NB4 (cell line): ENCODE measurements around the gene PRR5L.

Experiments used
- MAX ChIP-seq: IDR thresholded peaks from 2 replicates; pipeline ENCODE4 v1.6.1; 2011; ENCODE audit warnings: low read depth, low read length
- MYC ChIP-seq: IDR thresholded peaks from 2 replicates; pipeline ENCODE4 v1.6.1; 2011; ENCODE audit warnings: low read depth, low read length
- POLR2A ChIP-seq: IDR thresholded peaks from 2 replicates; pipeline ENCODE4 v1.6.1; 2011; ENCODE audit warnings: mild to moderate bottlenecking; ENCODE audit not compliant: insufficient read length; ENCODE audit errors: extremely low read depth
- TF ChIP-seq, protein P1 (sequence below): IDR thresholded peaks from one replicate; pipeline ENCODE4 v1.5.1; 2012; ENCODE audit warnings: low read depth, low read length

DNA sequence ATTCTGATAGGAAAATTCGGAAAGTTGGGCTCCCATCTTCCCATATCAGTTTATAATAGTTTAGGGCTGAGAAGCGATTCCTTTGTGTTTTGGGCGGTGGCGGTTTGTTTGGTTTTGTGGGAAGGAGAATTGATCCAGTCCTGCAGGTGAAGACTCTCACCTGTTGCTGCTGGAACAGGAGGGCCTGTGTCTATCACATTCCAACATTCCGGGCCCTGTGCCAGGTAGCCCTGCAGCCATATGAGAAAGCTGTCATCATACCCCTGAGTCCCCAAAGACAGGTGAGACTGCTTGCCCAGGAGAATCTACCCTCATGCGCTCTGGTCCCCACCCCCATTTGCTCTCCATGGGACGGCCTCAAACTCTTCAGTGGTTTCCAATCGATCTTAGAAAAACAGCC lies 151.9 kb downstream of the PRR5L start:
- TF ChIP-seq, protein P1, sequence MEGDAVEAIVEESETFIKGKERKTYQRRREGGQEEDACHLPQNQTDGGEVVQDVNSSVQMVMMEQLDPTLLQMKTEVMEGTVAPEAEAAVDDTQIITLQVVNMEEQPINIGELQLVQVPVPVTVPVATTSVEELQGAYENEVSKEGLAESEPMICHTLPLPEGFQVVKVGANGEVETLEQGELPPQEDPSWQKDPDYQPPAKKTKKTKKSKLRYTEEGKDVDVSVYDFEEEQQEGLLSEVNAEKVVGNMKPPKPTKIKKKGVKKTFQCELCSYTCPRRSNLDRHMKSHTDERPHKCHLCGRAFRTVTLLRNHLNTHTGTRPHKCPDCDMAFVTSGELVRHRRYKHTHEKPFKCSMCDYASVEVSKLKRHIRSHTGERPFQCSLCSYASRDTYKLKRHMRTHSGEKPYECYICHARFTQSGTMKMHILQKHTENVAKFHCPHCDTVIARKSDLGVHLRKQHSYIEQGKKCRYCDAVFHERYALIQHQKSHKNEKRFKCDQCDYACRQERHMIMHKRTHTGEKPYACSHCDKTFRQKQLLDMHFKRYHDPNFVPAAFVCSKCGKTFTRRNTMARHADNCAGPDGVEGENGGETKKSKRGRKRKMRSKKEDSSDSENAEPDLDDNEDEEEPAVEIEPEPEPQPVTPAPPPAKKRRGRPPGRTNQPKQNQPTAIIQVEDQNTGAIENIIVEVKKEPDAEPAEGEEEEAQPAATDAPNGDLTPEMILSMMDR = no peak
- TF ChIP-seq POLR2A (no peak), MAX (no peak), MYC (no peak)
